ENCODE data around the gene DNAH5.
A peak's percentile ranks its signal among the peaks of the same experiment; 100 is the strongest.
"Not testable (repeated sequence)": the region's sequence is repeated elsewhere in the genome, so short reads cannot be mapped to it uniquely, and the experiment has no call there.

DNAH5 gene

GRCh38 chr5:13944560-13945199 is at the start of gene DNAH5:
Gene DNAH5 (minus strand): TSS chr5:13944688. CDS start chr5:13944438, 250 bp downstream.
- DNase-seq (ENCODE audit: low spot score): peak; percentile 12

GRCh38 chr5:13993926-13994325 is 49.4 kb upstream of the DNAH5 start:
- no peak for DNase-seq (ENCODE audit: low spot score)

GRCh38 chr5:13992795-13993194 is 48.3 kb upstream of the DNAH5 start:
- no peak for DNase-seq (ENCODE audit: low spot score)

GRCh38 chr5:13991365-13991764 is 46.9 kb upstream of the DNAH5 start:
- DNase-seq (ENCODE audit: low spot score): no peak

GRCh38 chr5:13990896-13991295 is 46.4 kb upstream of the DNAH5 start:
- no peak for DNase-seq (ENCODE audit: low spot score)

GRCh38 chr5:13989832-13990231 is 45.3 kb upstream of the DNAH5 start:
- no peak for DNase-seq (ENCODE audit: low spot score)

- peak; percentile 76 for DNase-seq (ENCODE audit: low spot score)
Observed at GRCh38 chr5:13987843-13988464, 43.5 kb upstream of the DNAH5 start.

GRCh38 chr5:13985731-13986418 is 41.4 kb upstream of the DNAH5 start:
- peak; percentile 83 for DNase-seq (ENCODE audit: low spot score)

- DNase-seq (ENCODE audit: low spot score): not testable (repeated sequence)
Observed at GRCh38 chr5:13984888-13985287, 40.4 kb upstream of the DNAH5 start.

GRCh38 chr5:13976867-13977830 is 32.7 kb upstream of the DNAH5 start:
- peak; percentile 77 for DNase-seq (ENCODE audit: low spot score)

GRCh38 chr5:13976223-13976622 is 31.7 kb upstream of the DNAH5 start:
- no peak for DNase-seq (ENCODE audit: low spot score)

- no peak for DNase-seq (ENCODE audit: low spot score)
Observed at GRCh38 chr5:13975246-13975645, 30.8 kb upstream of the DNAH5 start.

- no peak for DNase-seq (ENCODE audit: low spot score)
Observed at GRCh38 chr5:13973724-13974123, 29.2 kb upstream of the DNAH5 start.

GRCh38 chr5:13972029-13972428 is 27.5 kb upstream of the DNAH5 start:
- DNase-seq (ENCODE audit: low spot score): no peak

- peak; percentile 74 for DNase-seq (ENCODE audit: low spot score)
Observed at GRCh38 chr5:13957032-13957645, 12.7 kb upstream of the DNAH5 start.

GRCh38 chr5:13956471-13956870 is 12.0 kb upstream of the DNAH5 start:
- DNase-seq (ENCODE audit: low spot score): no peak

GRCh38 chr5:13955896-13956295 is 11.4 kb upstream of the DNAH5 start:
- DNase-seq (ENCODE audit: low spot score): peak; percentile 8

- peak; percentile 34 for DNase-seq (ENCODE audit: low spot score)
Observed at GRCh38 chr5:13946111-13946510, 1.6 kb upstream of the DNAH5 start.

GRCh38 chr5:13945271-13945670 is 783 bp upstream of the DNAH5 start:
- DNase-seq (ENCODE audit: low spot score): peak; percentile 6

- DNase-seq (ENCODE audit: low spot score): no peak
Observed at GRCh38 chr5:13943676-13944075, 812 bp downstream of the DNAH5 start.

- DNase-seq (ENCODE audit: low spot score): no peak
Observed at GRCh38 chr5:13941468-13941867, 3.0 kb downstream of the DNAH5 start.

- DNase-seq (ENCODE audit: low spot score): no peak
Observed at GRCh38 chr5:13939638-13940037, 4.8 kb downstream of the DNAH5 start.
